ENCODE results near the gene SACS. TPM values are rescaled to one million over a fixed set of nuclear protein-coding genes. Genes with fewer than 3 reads are reported as not detected.

The SACS gene
- total RNA-seq, 1 experiment from 2014 or later: 33.4 TPM

DNA sequence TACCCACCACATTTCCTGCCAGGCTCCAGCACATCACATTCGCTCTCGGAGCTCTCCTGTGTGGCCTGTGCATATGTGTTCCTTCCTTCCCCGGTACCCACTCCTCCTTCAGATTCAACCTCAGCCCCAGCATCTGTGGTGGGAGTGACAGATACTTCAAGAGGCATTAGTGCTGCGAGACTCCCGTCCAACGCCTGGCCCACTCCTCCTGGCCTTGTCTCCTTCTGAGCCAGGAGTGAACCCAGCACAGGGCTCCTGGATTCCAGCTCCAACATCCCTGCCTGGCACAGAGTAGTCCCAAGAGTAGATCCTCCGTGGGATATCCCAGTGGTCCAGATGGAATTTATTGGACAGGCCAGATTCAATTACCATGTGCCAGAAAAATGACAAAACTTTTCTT, 55.9 kb downstream of the SACS start (continued):
- TF ChIP-seq SRF (IDR thresholded peaks at IDR 0.05; ENCODE audit: low read depth): no peak
- no peak for TF ChIP-seq RAD21 (IDR thresholded peaks at IDR 0.05; ENCODE audit: low read depth)
- no peak for TF ChIP-seq ZFX (IDR thresholded peaks at IDR 0.05)
- no peak for TF ChIP-seq SP1 (IDR thresholded peaks at IDR 0.05; ENCODE audit: low read depth)
- TF ChIP-seq EGR1 (IDR thresholded peaks at IDR 0.05; ENCODE audit: low read depth): no peak

DNA sequence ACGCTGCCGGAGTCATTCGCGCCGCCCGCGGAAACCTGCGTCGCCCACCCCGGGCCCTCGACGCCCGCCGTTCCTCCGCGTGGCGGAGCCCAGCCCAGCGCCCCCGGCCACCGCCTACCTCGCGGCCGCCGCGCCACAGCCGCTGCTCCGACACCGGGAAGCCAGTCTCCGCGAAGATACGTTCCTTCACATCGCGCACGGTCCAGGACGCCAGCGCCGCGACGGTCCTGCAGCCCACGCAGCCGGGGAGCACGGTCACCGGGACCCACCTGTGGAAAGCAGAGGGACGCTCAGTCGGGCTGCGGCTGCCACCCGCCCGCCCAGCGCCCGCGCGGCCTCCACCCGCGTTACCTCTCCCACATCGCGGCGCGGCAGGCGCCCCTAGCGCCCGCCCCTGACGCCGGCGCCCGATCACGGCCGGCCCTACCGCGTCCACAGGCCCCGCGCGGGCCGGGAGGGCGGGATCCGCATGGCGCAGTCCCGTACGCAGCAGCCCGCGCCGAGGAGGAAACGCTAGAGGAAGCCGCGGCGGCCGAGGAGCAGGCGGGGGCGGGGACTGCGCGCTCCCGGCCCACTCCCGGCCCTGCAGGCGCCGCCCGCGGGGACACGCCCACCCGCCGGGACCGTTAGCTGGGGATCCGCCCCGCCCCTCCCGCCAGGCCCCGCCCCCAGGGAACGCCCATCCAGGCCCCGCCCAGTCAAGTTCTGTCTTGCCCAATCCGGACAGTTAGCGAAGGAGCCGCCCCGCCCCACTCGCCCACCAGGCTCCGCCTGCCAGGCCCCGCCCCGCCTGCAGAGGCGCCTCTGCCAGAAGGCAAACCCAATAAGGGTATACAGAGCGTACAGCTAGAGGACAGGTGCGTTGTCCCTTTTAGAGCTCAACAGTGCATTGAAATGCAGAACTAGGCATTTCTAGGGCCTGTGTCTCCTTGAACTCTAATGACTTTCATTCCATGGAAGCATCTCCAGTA, 58.2 kb downstream of the SACS start:
- no TSS peak for BruUV-seq (replicated peaks)
- ChIA-PET CTCF (interaction anchor here (1.0 kb wide), 1 partner anchor 574 kb away, joined by 3 read pairs; no protein-coding TSS in a partner anchor), RAD21 (ENCODE audit: low non-redundant PET in 1 of 2, low total read pairs in 2 of 2, uncharacterized antibody in 2 of 2, unreplicated experiment in 2 of 2) (interaction anchor here in 1 of 2 experiments (0.6 kb wide), 2 partner anchors 486 to 580 kb away, joined by 3 to 6 read pairs; no protein-coding TSS in a partner anchor), POLR2A (interaction anchor here (0.6 to 0.7 kb wide), 2 partner anchors 9 to 777 kb away, joined by 3 to 4 read pairs; no protein-coding TSS in a partner anchor)
- Histone ChIP-seq H3K9me3 (ENCODE audit: control insufficient read depth in 1 of 2, insufficient read depth in 1 of 2, low read depth in 1 of 2, low read length in 2 of 2) (no peaks in the 10 kb centered on the region), H3K4me2 (ENCODE audit: low read length) (peak overlapping the region; percentile 83), H3K27me3 (ENCODE audit: insufficient read depth, low read length) (no peaks in the 10 kb centered on the region), H3K9me2 (ENCODE audit: insufficient read depth) (no peaks in the 10 kb centered on the region), H3K9ac (ENCODE audit: low read length) (peak overlapping the region; percentile 78), H2AFZ (ENCODE audit: low read depth, low read length, poor library complexity, severe bottlenecking) (peak overlapping the region; percentile 92), H4K20me1 (ENCODE audit: insufficient read depth) (no peaks in the 10 kb centered on the region), H3K36me3 (ENCODE audit: control insufficient read depth in 1 of 2, insufficient read depth in 2 of 2, low read length in 2 of 2) (peaks cover 6 to 8% of the 10 kb centered on the region in 2 experiments; a peak in 2 of 4 replicates), H3K4me3 (replicated peaks in 1 of 2; ENCODE audit: low read depth in 1 of 2, low read length in 2 of 2) (peak overlapping the region; percentile 56 to 78), H3K79me2 (ENCODE audit: insufficient read depth, low read length) (peaks cover 37% of the 10 kb centered on the region), H3K4me1 (ENCODE audit: control insufficient read depth in 1 of 2, insufficient read depth in 2 of 2, low read length in 2 of 2) (peaks cover 6 to 11% of the 10 kb centered on the region in 2 experiments; a peak in 3 of 4 replicates), H3K27ac (ENCODE audit: low read depth, low read length) (peak overlapping the region; percentile 69)
- intact Hi-C loops (cut with micrococcal nuclease): loop anchor here (10.0 kb wide), 1 partner anchor 200 kb away; the partner anchor contains the start of gene TNFRSF19
- DNase-seq (ENCODE audit: low read depth, low spot score) (peak; percentile 77), ATAC-seq (peak; percentile 96)
- TF ChIP-seq CEBPB (IDR thresholded peaks at IDR 0.05; ENCODE audit: low read depth) (no peak), ZNF274 (IDR thresholded peaks at IDR 0.05; ENCODE audit: low read depth, low read length) (no peak), JUND (IDR thresholded peaks at IDR 0.05) (no peak), TCF7L2 (IDR thresholded peaks at IDR 0.05; ENCODE audit: borderline replicate concordance, extremely low read depth, insufficient read depth, insufficient read length) (peak; percentile 21), SP1 (IDR thresholded peaks at IDR 0.05; ENCODE audit: low read depth) (peak; percentile 13; the same call in 1 of the 2 replicates), ZFX (IDR thresholded peaks at IDR 0.05) (peak; percentile 81), POLR2AphosphoS5 (IDR thresholded peaks at IDR 0.05; ENCODE audit: low read depth, low read length) (peak; percentile 69; the same call in 1 of the 2 replicates), POLR2A (IDR thresholded peaks at IDR 0.05; ENCODE audit: borderline replicate concordance, extremely low read depth, insufficient read depth, insufficient read length) (peak; percentile 83)
